ENCODE results near the gene CDK18.
"Not testable (repeated sequence)": the region's sequence is repeated elsewhere in the genome, so short reads cannot be mapped to it uniquely, and the experiment has no call there.

The CDK18 gene

DNA sequence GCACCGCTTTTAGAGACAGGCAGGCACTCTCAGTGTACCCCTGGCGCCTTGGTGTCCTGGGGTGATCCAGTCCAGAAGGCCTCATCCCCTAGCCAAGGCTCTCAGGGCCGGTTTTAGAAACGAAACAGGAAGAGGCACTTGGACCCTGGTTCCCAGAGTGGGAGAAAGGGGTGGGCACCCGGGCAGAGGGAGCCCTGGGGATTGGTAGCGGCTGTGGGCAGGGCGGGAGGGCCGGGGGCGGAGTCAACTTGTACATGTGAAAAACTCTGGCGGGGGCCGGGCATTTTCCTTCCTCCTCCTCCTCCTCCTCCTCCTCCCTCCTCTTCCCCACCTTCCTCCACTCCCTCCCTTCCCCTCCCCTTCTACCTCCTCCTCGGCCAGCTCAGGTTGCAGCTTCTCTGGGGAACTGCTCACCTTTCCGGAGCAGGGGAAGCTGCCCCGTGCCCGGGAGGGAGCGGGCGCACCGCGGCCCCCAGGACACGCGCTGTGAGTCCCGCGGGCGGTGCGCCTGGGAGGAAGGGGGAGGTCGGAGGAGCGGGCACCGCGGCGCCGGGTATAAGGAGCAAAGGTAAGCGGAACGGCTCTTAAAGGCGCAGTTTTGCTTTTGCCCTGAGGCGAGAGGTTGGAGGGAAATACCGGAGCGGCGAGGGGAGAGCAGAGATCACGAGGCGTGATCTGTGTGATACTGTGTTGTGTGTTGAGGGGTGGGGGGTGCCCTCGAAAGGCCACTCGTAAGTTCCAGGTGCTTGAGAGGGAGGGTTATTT, at the start of gene CDK18:
TSS of gene CDK18 (plus strand) at position 359 of the 765 bp plus-strand sequence. CDS start 18,499 bp downstream, outside the sequence.
- no peak for DNase-seq

DNA sequence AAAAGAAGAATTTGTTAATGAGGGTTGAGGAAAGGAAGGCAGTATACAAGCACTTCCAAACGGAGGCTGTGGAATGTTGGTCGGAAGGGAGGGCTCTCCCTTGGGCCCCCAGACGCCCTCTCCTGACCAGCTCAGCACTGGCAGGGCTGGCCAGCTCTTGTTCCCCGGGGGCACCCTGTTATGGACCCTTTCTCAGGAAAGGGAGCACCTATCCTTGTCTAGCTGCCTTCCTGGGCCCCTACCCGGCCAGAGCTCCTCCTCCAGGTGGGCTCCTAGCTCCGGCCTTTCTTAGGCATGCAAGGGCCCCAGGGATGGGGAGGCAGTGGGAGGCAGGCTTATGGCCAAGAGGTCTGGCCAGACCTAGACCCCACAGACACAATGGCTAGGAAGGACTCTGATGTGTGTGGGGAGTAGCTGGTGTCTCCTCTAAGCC, 49.5 kb upstream of the CDK18 start:
- DNase-seq: no peak

GRCh38 chr1:205455581-205456382, 48.7 kb upstream of the CDK18 start, which contains the start of gene BLACAT1:
Gene BLACAT1, minus strand, starts transcription at chr1:205456045.
- DNase-seq: no peak

DNA sequence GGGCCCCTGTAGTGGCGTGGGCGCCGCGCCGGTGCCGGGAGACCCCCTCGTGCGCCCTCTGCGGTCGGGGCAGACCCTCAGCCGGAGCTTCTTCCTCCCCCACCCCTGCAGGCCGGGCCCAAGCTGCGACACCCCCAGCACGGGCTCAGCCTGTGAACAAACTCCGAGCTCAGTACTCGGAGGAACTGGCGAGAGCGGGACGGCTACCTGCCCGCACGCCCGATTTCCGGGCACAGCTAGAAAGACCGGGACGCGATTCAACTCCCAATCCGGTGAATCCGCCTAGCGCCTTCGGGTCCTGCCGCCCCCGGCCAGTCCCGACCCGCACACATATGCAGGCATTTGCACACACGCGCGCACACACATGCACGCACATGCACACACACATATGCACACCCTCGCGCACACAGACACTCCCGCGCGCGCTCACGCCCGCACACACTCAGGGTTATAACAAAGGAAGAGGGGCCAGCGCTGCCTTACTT, 48.0 kb upstream of the CDK18 start:
- no peak for DNase-seq

- DNase-seq: no peak
Observed at GRCh38 chr1:205456868-205457745, 47.4 kb upstream of the CDK18 start.

- no peak for DNase-seq
Observed at GRCh38 chr1:205458777-205459566, 45.5 kb upstream of the CDK18 start.

- DNase-seq: no peak
Observed at GRCh38 chr1:205465392-205465791, 39.1 kb upstream of the CDK18 start.

GRCh38 chr1:205466595-205467220, 37.8 kb upstream of the CDK18 start:
- DNase-seq: no peak

DNA sequence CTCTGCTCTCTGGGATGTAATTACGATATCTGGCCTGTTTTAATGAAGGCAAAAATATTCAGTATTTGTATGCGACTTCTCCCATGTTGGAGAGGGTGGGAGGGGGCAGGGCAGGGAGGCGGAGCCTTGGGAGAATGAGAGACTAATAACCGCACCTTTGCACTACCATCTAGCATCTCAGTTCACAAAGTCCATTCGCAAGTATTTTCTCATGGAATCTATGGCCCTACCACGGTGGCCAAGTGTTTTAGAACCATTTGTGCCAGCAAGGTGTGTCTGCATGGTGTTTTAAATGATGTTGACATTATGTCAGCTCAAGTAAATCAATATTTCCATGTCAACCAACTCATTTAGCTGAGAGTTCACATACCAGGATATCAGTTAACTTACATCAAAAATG, 34.3 kb upstream of the CDK18 start:
- no peak for DNase-seq

- no peak for DNase-seq
Observed at GRCh38 chr1:205472737-205473441, 31.6 kb upstream of the CDK18 start.

DNA sequence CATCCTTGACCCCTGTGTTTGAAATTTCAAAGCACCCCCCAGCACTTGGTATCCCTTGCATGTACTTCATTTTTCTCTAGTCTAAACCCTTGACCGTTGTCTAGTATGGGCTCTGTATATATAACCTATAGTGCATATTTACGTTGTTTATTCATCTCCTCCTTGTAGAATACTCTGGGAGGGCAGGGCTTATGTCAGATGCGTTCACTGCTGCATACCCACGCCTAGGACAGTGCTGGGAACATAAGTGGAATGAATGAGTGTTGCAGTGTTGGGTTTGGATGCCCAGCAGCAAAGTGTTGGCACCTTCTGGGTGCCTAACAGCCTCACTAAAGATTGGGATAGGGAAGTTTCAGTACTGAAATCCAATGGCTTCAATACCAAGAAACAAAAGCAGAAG, 31.0 kb upstream of the CDK18 start:
- no peak for DNase-seq

- no peak for DNase-seq
Observed at GRCh38 chr1:205473966-205474365, 30.5 kb upstream of the CDK18 start.

- DNase-seq: no peak
Observed at GRCh38 chr1:205474571-205474970, 29.9 kb upstream of the CDK18 start.

DNA sequence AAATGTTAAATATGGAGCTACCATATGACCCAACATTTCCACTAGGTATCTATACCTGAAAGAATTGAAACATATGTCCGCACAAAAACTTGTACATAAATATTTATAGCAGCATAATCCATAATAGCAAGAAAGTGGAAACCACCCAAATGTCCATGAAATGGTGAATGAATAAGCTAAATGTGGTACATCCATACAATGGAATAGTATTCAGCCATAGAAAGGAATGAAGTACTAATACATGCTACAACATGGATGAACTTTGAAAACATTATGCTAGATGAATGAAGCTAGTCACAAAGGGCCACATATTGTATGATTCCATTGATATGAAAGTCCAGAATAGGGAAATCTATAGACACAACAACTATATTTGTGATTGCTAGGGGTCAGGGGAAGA, 28.6 kb upstream of the CDK18 start:
- DNase-seq: no peak

DNA sequence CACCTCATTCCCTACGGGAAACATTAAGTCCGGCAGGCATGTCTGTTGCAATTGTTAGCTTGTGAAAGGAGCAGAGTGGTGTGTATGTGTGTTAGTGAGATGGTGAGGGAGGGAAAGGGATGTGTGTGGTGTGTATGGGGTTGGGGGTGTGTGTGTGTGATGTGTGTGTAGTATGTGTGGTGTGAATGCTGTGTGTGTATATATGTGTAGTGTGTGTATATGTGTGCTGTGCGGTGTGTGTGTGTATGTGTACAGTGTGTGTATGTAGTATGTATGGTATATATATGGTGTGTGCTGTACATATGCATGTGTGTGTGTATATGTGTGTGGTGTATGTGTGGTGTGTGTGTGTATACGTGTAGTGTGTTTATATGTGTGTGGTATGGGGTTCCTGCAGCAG, 27.8 kb upstream of the CDK18 start:
- no peak for DNase-seq

- no peak for DNase-seq
Observed at GRCh38 chr1:205477121-205477758, 27.2 kb upstream of the CDK18 start.

DNA sequence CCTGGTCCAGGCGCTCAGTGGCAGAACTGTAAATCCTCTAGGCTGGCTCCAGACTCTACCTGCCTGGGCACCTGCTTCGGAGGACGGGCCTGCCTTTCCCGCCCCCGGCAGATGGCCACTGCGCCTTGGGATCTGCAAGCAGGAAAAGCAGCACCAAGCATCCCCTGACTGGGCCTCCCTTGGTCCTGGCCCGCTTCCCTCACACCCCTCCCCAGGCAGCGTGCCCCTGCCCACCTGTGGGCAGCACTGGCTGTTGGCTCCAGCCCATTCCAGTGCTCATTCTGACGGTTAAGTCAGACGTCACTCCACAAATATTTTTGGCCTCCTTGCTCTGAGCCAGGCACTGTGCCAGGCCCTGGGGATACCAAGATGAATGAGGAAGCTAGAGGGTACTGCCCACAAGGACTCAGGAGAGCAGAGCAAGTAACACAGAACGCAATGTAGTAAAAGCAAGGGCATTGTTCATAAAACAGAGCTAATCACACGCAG, 26.7 kb upstream of the CDK18 start:
- DNase-seq: no peak

- DNase-seq: not testable (repeated sequence)
Observed at GRCh38 chr1:205478985-205479384, 25.5 kb upstream of the CDK18 start.

GRCh38 chr1:205480349-205480985, 24.0 kb upstream of the CDK18 start:
- no peak for DNase-seq

GRCh38 chr1:205481218-205481617, 23.3 kb upstream of the CDK18 start:
- DNase-seq: no peak

Measured in GF-D8 (cell line).